GM12801 (cell line): Measurements from ENCODE around the gene MYLIP.

ENCODE experiments used
- TF ChIP-seq, protein P1 (sequence below): IDR thresholded peaks from one replicate; pipeline ENCODE4 v1.5.1; 2011; ENCODE audit warnings: control low read depth; ENCODE audit not compliant: insufficient read length; ENCODE audit errors: extremely low read depth

The MYLIP gene

DNA sequence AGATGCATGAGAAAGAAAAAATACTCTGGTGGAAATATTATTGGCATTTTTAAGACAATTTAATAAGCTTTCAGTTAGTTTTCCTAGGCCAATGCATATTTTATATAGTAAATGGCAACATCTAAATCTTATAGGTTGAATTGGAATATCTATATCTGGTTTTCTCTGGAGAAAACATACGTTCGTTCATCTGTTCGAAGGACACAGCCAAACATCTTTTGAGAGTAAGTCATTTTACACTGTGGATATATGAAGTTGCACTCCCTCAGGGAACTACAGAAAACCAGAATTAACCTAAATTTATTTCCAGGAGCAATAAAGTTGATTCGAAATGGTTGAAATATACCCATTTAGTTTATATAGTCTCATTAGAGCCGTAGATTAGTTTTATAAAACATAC, 49.0 kb downstream of the MYLIP start:
- TF ChIP-seq, protein P1, sequence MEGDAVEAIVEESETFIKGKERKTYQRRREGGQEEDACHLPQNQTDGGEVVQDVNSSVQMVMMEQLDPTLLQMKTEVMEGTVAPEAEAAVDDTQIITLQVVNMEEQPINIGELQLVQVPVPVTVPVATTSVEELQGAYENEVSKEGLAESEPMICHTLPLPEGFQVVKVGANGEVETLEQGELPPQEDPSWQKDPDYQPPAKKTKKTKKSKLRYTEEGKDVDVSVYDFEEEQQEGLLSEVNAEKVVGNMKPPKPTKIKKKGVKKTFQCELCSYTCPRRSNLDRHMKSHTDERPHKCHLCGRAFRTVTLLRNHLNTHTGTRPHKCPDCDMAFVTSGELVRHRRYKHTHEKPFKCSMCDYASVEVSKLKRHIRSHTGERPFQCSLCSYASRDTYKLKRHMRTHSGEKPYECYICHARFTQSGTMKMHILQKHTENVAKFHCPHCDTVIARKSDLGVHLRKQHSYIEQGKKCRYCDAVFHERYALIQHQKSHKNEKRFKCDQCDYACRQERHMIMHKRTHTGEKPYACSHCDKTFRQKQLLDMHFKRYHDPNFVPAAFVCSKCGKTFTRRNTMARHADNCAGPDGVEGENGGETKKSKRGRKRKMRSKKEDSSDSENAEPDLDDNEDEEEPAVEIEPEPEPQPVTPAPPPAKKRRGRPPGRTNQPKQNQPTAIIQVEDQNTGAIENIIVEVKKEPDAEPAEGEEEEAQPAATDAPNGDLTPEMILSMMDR, result no peak

DNA sequence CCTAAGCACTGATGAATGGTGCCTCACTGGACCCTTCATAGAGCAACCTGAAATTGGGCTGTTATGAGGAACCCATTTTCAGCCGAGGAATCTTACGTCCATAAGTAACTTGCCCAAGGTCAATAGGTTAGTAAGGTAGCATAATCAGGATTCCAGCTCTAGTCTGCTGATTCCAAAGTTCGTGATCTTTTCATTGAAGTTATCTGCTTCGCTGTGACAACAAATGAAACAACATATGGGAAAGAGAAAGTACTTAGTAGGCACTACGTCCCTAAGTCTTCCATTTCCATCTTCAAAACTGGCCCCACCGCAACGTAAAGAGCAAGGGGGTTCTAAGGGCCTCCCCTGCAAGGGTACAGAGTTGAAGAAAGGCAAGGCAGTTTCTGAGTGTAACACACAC, 49.5 kb downstream of the MYLIP start:
- TF ChIP-seq, protein P1, result no peak

DNA sequence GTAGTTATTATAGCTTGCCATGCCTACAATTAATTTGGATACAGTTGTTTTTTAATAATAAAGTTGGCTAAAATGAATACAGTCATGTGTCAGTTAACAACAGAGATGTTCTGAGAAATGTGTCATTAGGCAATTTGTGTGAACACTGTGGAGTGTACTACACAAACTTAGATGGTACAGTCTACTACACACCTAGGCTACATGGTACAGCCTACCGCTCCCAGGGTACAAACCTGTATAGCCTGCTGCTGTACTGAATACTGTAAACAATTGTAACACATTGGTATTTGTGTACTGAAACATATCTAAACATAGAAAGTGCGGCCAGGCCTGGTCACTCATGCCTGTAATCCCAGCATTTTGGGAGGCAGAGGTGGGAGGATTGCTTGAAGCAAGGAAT, 50.2 kb downstream of the MYLIP start:
- TF ChIP-seq, protein P1, result no peak

DNA sequence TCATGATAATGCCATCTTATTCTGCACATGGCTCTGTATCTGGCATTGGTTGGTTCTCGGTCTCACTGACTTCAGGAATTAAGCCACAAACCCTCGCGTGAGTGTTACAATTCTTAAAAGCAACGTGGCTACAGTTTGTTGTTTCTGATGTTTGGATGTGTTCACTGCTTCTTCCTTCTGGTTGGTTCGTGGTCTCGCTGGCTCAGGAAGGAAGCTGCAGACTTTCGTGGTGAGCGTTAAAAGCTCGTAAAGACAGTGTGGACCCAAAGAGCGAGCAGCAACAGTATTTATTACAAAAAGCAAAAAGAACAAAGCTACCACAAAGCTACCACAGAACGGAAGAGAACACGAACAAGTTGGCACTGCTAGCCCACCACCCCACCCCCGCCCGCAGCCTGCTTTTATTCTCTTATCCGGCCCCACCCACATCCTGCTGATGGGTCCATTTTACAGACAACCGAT, 51.1 kb downstream of the MYLIP start:
- TF ChIP-seq, protein P1, result no peak

DNA sequence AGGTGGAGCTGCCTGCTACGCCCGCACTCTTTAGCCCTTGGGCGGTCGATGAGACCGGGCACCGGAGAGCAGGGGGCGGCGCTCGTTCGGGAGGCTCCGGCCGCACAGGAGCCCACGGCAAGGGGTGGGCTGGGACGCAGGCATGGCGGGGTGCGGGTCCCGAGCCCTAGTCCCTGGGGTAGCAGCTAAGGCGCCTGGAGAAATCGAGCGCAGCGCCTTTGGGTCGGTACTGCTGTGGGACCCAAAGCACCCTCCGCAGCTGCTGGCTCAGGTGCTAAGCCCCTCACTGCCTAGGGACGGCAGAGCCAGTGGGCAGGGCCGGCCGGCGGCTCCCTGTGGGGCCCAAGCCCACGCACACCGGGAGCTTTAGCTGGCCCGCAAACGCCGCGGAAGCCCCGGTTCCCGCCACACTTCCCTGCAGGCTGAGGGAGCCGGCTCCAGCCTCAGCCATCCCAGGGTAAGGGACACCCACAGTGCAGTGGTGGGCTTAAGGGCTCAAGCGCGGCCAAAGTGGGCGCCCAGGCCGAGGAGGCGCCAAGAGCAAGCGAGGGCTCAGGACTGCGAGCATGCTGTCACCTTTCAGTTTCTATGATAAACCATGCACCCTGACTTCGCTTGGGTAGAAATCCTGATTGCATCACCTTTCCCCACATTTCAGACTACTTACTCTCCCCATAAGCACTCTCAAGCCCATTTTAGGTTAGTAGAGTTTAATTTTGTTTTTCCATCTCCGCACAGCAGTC, 52.0 kb downstream of the MYLIP start:
- TF ChIP-seq, protein P1, result no peak

DNA sequence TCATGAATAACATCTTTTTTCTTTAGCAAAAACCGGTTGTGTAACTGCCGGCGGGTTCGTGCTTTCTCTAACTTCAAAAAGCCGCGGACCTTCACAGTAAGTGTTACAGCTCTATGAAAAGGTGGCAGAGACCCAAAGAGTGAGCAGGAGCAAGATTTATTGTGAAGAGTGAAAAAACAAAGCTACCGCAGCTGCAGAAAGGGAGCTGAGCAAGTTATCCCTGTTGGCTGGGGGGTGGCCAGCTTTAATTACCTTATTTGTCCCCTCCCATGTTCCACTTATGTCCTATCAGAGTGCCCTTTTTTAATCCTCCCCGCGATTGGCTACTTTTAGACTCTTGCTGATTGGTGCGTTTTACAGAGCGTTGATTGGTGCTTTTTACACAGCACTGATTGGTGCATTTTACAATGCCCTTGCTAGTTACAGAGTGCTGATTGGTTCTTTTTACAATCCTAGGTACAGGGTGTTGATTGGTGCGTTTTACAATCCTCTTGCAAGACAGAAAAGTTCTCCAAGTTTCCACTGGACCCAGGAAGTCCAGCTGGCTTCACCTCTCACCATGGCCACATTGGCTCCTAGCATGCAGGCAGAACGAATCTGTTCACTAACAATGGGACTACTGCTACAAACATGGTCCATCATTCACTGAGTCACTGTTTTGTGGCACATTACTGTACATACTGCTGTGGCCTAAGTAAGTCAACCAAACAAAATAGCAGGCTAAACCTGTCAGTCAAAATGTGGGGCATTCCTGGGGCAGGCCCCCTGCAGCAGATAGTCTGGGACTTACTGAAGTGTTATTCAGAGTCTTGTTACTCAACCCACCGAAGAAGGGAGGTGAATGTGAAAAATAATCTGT, 52.8 kb downstream of the MYLIP start:
- TF ChIP-seq, protein P1, result no peak

DNA sequence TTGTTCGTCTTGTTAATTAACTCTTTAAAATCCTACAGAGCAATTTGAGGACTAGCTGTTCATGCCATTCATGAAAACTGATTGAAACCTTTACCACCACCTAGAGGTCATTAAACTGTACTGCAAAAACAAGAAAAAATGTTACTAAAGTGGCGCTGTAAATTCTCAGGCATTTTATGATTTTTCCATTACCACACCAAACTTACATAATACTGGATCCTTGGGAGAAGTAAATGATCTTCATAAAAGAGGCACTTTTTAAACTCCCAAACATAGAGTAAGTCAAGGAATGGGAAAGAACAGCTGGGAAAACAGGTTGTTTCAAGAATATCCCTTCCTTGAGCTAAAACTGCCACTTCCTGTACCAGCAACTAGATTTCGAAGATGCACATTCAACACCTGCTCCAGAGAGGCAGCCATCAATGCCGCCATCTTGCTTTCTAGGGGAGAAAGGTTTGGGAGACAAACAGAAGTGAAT, 54.3 kb downstream of the MYLIP start:
- TF ChIP-seq, protein P1, result no peak
